Activated CD8-positive, alpha-beta T cell treated with anti-CD3 and anti-CD28 coated beads for 36 hours (primary cell): ENCODE data around the gene TMEM139. TPM values are rescaled to one million over a fixed set of nuclear protein-coding genes. Genes with fewer than 3 reads are reported as not detected.
"Not testable (repeated sequence)": the region's sequence is repeated elsewhere in the genome, so short reads cannot be mapped to it uniquely, and the experiment has no call there.

Experiments used
- ATAC-seq: fragments of 200-7000 bp; cut with Tn5 transposase; one replicate; pipeline ENCODE4 v1.10.0; 2021; ENCODE audit warnings: mild to moderate bottlenecking, moderate library complexity
- CTCF ChIA-PET: fragments of 350-600 bp; sonication (Branson Sonifier 250); formaldehyde crosslinking; loops from one replicate; lab custom pipeline; 2021; ENCODE audit warnings: antibody characterized with exemption; lab: Charles Lee
- POLR2A ChIA-PET: fragments of 350-600 bp; sonication (Branson Sonifier 250); formaldehyde crosslinking; loops from one replicate; lab custom pipeline; 2021; ENCODE audit warnings: antibody characterized with exemption; lab: Charles Lee
- DNase-seq: peaks from one replicate; pipeline ENCODE4 v3.0.0-alpha.2; 2020
- H3K27ac Mint-ChIP-seq: one replicate; pipeline ENCODE4 v1.8.0; 2021; ENCODE audit warnings: mild to moderate bottlenecking, mixed read lengths
- H3K27me3 Mint-ChIP-seq: one replicate; pipeline ENCODE4 v1.8.0; 2021; ENCODE audit warnings: mixed read lengths
- H3K36me3 Mint-ChIP-seq: one replicate; pipeline ENCODE4 v1.8.0; 2021; ENCODE audit warnings: low read depth, mixed read lengths
- H3K4me1 Mint-ChIP-seq: one replicate; pipeline ENCODE4 v1.8.0; 2021; ENCODE audit warnings: low read depth, mixed read lengths
- H3K4me3 Mint-ChIP-seq: one replicate; pipeline ENCODE4 v1.8.0; 2021; ENCODE audit warnings: mild to moderate bottlenecking, moderate library complexity, mixed read lengths
- H3K9me3 Mint-ChIP-seq: one replicate; pipeline ENCODE4 v1.8.0; 2021; ENCODE audit warnings: mixed read lengths
- intact Hi-C: fragments of 100-400 bp; cut with micrococcal nuclease; formaldehyde crosslinking; loops from one replicate; pipeline ENCODE4 v1.10.0; 2022
- total RNA-seq, 2 experiments: library from RNA; stranded (reverse); gene quantifications; one replicate each; pipeline ENCODE4 v1.2.3, GENCODE V29; 2021
- TF ChIP-seq, protein P1 (sequence below): fragments of 200-600 bp; IDR thresholded peaks from one replicate; pipeline ENCODE4 v1.8.0; 2022; ENCODE audit warnings: antibody characterized with exemption, mild to moderate bottlenecking

The TMEM139 gene
- total RNA-seq, 2 experiments from 2014 or later, result 1.6 to 2.0 TPM

DNA sequence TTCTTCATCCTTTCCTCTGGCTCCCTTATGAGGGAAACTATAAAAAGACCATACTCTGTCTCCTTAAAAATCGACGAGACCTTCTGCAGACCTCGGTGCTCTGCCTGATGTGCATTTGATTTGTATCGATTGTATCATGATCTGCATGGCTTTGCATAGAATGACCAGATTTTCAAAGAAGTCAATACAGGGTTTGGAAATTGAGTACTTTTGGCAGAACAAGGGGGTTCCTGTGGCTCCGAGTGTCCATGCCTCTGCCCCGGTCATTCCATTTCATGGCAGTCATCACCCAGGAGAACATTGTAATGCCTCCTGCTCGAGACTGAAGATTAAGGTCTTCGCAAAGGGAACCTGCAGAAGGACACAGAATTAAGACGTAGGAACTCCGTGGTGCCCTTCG is 4.1 kb downstream of the TMEM139 start:
- DNase-seq (no peak), ATAC-seq (no peak)
- intact Hi-C loops, result no loop called here
- Mint-ChIP-seq H3K27ac (peak overlapping the region; percentile 89), H3K4me3 (peak overlapping the region; percentile 88), H3K4me1 (peaks cover 35% of the 10 kb centered on the region), H3K27me3 (no peaks in the 10 kb centered on the region), H3K36me3 (peaks cover 52% of the 10 kb centered on the region), H3K9me3 (peaks cover 3% of the 10 kb centered on the region)
- CTCF ChIA-PET, result interaction anchor here (1.2 to 3.3 kb wide), 4 partner anchors 8 to 11 kb away, joined by 3 to 30 read pairs (median 8); no protein-coding TSS in a partner anchor
- POLR2A ChIA-PET, result interaction anchor here (0.6 to 3.6 kb wide), 12 partner anchors 8 to 480 kb away, joined by 3 to 31 read pairs (median 4); partner anchors contain the start of genes EPHA1 and GSTK1
- TF ChIP-seq, protein P1, sequence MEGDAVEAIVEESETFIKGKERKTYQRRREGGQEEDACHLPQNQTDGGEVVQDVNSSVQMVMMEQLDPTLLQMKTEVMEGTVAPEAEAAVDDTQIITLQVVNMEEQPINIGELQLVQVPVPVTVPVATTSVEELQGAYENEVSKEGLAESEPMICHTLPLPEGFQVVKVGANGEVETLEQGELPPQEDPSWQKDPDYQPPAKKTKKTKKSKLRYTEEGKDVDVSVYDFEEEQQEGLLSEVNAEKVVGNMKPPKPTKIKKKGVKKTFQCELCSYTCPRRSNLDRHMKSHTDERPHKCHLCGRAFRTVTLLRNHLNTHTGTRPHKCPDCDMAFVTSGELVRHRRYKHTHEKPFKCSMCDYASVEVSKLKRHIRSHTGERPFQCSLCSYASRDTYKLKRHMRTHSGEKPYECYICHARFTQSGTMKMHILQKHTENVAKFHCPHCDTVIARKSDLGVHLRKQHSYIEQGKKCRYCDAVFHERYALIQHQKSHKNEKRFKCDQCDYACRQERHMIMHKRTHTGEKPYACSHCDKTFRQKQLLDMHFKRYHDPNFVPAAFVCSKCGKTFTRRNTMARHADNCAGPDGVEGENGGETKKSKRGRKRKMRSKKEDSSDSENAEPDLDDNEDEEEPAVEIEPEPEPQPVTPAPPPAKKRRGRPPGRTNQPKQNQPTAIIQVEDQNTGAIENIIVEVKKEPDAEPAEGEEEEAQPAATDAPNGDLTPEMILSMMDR, result no peak

DNA sequence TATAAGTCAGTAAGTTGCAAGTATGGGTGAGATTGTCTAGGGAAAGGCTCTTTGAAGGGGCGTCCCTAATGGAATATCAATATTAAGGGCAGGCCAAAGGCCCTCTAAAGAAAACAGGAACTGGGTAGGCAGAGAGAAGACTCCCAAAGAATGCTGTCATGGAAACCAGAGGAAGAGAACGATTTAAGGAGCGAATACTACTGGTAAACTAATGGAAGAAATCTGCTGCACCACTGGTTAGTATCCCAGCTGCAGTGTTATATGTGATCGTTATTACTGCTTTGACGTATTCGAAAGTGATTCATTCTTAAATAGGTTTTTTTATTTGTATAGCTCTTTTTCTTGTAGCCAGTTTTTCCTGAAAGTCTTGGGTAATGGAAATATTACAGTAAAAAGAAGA is 4.7 kb downstream of the TMEM139 start:
- no peak for ATAC-seq
- H3K36me3 Mint-ChIP-seq, result peaks cover 57% of the 10 kb centered on the region
- H3K4me3 Mint-ChIP-seq, result peak overlapping the region; percentile 88
- ChIA-PET CTCF (interaction anchor here (1.0 to 13.9 kb wide), 4 partner anchors 10 to 90 kb away, joined by 3 to 211 read pairs (median 48); no protein-coding TSS in a partner anchor), POLR2A (interaction anchor here (0.8 to 1.9 kb wide), 7 partner anchors 10 to 91 kb away, joined by 3 to 6 read pairs (median 4); partner anchors contain the start of gene FAM131B)
- no peaks in the 10 kb centered on the region for H3K27me3 Mint-ChIP-seq
- H3K27ac Mint-ChIP-seq, result peak overlapping the region; percentile 89
- intact Hi-C loops, result no loop called here
- TF ChIP-seq, protein P1, result no peak
- DNase-seq, result no peak
- H3K4me1 Mint-ChIP-seq, result peaks cover 34% of the 10 kb centered on the region
- peaks cover 3% of the 10 kb centered on the region for H3K9me3 Mint-ChIP-seq

DNA sequence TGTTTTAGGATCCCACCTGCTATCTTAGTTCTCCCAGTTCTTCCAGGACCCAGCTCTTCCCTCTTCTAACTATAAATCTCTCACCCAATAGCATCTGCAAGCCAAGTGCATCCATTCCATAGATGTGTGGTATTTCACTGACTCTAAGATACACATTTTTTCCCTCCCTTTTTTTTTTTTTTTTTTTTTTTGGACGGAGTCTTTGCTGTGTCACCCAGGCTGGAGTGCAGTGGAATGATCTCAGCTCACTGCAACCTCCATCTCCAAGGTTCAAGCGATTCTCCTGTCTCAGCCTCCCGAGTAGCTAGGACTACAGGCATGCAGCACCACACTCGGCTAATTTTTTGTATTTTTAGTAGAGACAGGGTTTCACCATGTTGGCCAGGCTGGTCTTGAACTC is 5.1 kb downstream of the TMEM139 start:
- intact Hi-C loops, result loop anchor here (2.0 kb wide), 1 partner anchor 45 kb away; no protein-coding TSS in a partner anchor
- not testable (repeated sequence) for H3K9me3 Mint-ChIP-seq, ATAC-seq, DNase-seq, H3K27me3 Mint-ChIP-seq
- H3K4me1 Mint-ChIP-seq, result peaks cover 38% of the 10 kb centered on the region
- peak overlapping the region; percentile 88 for H3K4me3 Mint-ChIP-seq
- H3K27ac Mint-ChIP-seq, result peak overlapping the region; percentile 89
- POLR2A ChIA-PET, result interaction anchor here (0.8 to 1.9 kb wide), 8 partner anchors 10 to 90 kb away, joined by 3 to 6 read pairs (median 4); partner anchors contain the start of gene FAM131B
- H3K36me3 Mint-ChIP-seq, result peaks cover 61% of the 10 kb centered on the region
- CTCF ChIA-PET, result interaction anchor here (1.0 to 13.9 kb wide), 4 partner anchors 10 to 90 kb away, joined by 3 to 211 read pairs (median 48); no protein-coding TSS in a partner anchor

DNA sequence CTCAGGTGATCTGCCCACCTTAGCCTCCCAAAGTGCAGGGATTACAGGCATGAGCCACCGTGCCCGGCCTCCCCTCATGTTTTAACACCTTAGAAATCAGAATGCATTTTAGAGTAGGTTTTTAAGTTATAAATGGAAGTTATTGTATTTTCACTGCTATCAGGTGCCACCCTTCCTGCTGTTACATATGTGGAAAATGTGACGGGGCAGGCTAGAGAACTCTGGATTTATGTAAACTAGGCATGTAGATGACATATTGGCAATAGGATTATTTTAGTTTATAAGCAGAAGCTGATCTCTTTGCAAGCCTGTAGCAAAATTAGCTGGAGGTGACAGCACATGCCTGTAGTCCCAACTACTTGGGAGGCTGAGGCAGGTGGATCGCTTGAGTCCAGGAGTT is 5.5 kb downstream of the TMEM139 start:
- peak overlapping the region; percentile 89 for H3K27ac Mint-ChIP-seq
- ChIA-PET CTCF (interaction anchor here (3.3 to 13.9 kb wide), 3 partner anchors 9 to 49 kb away, joined by 30 to 211 read pairs (median 65); no protein-coding TSS in a partner anchor), POLR2A (interaction anchor here (0.6 to 1.9 kb wide), 7 partner anchors 11 to 90 kb away, joined by 3 to 4 read pairs (median 4); partner anchors contain the start of gene FAM131B)
- H3K36me3 Mint-ChIP-seq, result peaks cover 65% of the 10 kb centered on the region
- peak overlapping the region; percentile 88 for H3K4me3 Mint-ChIP-seq
- H3K27me3 Mint-ChIP-seq, result no peaks in the 10 kb centered on the region
- DNase-seq, result no peak
- peaks cover 42% of the 10 kb centered on the region for H3K4me1 Mint-ChIP-seq
- intact Hi-C loops, result loop anchor here (2.0 kb wide), 1 partner anchor 45 kb away; no protein-coding TSS in a partner anchor
- TF ChIP-seq, protein P1, result no peak
- no peak for ATAC-seq
- peaks cover 3% of the 10 kb centered on the region for H3K9me3 Mint-ChIP-seq

DNA sequence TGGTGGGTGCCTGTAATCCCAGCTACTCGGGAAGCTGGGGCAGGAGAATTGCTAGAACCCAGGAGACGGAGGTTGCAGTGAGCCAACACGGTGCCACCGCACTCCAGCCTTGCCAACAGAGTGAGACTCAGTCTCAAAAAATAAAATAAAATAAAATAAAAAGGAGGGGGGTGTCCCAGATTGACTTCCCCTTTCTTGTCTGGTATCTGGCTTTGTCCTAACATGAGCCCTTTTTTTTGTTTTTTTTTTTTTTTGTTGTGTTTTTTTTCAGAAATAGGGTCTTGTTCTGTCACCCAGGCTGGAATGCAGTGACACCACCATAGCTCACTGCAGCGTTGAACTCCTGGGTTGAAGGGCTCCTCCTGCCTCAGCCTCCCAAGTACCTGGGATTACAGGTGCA is 8.1 kb downstream of the TMEM139 start:
- Mint-ChIP-seq H3K27ac (no peak overlapping the region), H3K9me3 (no peaks in the 10 kb centered on the region), H3K36me3 (peaks cover 79% of the 10 kb centered on the region), H3K4me3 (no peak overlapping the region), H3K4me1 (peaks cover 54% of the 10 kb centered on the region), H3K27me3 (no peaks in the 10 kb centered on the region)
- TF ChIP-seq, protein P1, result no peak
- CTCF ChIA-PET, result interaction anchor here (1.2 to 13.9 kb wide), 5 partner anchors 9 to 87 kb away, joined by 3 to 211 read pairs (median 7); no protein-coding TSS in a partner anchor
- POLR2A ChIA-PET, result interaction anchor here (1.5 to 3.8 kb wide), 2 partner anchors 12 to 13 kb away, joined by 3 to 14 read pairs; no protein-coding TSS in a partner anchor
- intact Hi-C loops, result no loop called here
- ATAC-seq (no peak), DNase-seq (no peak)
